ENCODE results near the gene UNC5B. TPM values are rescaled to one million over a fixed set of nuclear protein-coding genes. Genes with fewer than 3 reads are reported as not detected.

Gene UNC5B
- polyA plus RNA-seq, 4 donors, result 0.27 to 19.4 (median 6.7) TPM

DNA sequence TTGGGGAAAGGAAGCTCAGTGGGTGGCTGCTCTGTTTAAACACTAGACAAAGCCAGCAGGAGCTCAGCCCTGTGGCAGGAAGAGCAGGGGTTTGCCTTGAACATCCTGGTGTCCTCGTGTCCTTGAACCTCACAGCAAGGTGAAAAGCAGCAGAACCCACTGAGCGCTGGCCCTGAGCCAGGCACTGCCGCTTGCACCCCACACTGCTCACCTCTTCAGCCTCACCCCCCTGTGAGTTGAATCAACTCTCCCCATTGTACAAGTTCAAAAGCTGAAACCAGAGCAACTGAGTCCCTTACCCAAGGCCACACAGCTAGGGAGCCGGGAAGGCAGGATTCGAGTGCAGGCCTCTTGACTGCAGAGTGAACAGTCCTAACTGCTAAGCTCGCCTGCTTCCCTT lies 138.7 kb downstream of the UNC5B start:
- no peaks in the 10 kb centered on the region for H3K4me1 ChIP-seq (ENCODE audit: control insufficient read depth in 3 of 3, insufficient read depth in 2 of 3, low read depth in 1 of 3, low read length in 2 of 3)
- WGBS, 3 donors, result 78 to 90% (median 81%) methylated on average over 6 of the region's 6 CpGs
- no peak for FAIRE-seq
- H3K36me3 ChIP-seq (ENCODE audit: control insufficient read depth in 3 of 3, insufficient read depth in 2 of 3, low read depth in 1 of 3, low read length in 3 of 3), result peaks cover 0 to 79% (median 0%) of the 10 kb centered on the region in 3 donors
- no peak for DNase-seq
- H3K9me3 ChIP-seq (ENCODE audit: control insufficient read depth in 2 of 2, insufficient read depth in 1 of 2, low read depth in 1 of 2, low read length in 1 of 2), result peaks cover 0 to 6% of the 10 kb centered on the region in 2 donors
- no peaks in the 10 kb centered on the region for H3K27me3 ChIP-seq (ENCODE audit: control insufficient read depth in 3 of 3, insufficient read depth in 3 of 3, low read length in 3 of 3)
- H3K4me3 ChIP-seq (ENCODE audit: low read depth in 1 of 3, low read length in 3 of 3), result no peak overlapping the region
- H3K27ac ChIP-seq (ENCODE audit: low read depth in 1 of 3, low read length in 2 of 3), result no peak overlapping the region

- Histone ChIP-seq H3K9me3 (ENCODE audit: control insufficient read depth in 2 of 2, insufficient read depth in 1 of 2, low read depth in 1 of 2, low read length in 1 of 2) (peaks cover 0 to 6% of the 10 kb centered on the region in 2 donors), H3K4me3 (ENCODE audit: low read depth in 1 of 3, low read length in 3 of 3) (no peak overlapping the region), H3K27me3 (ENCODE audit: control insufficient read depth in 3 of 3, insufficient read depth in 3 of 3, low read length in 3 of 3) (no peaks in the 10 kb centered on the region), H3K4me1 (ENCODE audit: control insufficient read depth in 3 of 3, insufficient read depth in 2 of 3, low read depth in 1 of 3, low read length in 2 of 3) (no peaks in the 10 kb centered on the region), H3K27ac (ENCODE audit: low read depth in 1 of 3, low read length in 2 of 3) (no peak overlapping the region), H3K36me3 (ENCODE audit: control insufficient read depth in 3 of 3, insufficient read depth in 2 of 3, low read depth in 1 of 3, low read length in 3 of 3) (peaks cover 0 to 81% (median 0%) of the 10 kb centered on the region in 3 donors)
- DNase-seq (peak in 1 of 2 donors; percentile 38), FAIRE-seq (no peak)
- 43 to 77% (median 64%) methylated on average over 14 of the region's 14 CpGs for WGBS, 3 donors
Observed at GRCh38 chr10:71351628-71352319, 139.4 kb downstream of the UNC5B start.

Other genes with a start within 250 kb of the UNC5B start
- gene SLC29A3, start 106.7 kb downstream of the UNC5B start, polyA plus RNA-seq, result 10 to 100 TPM in 1 of 4 donors, 1 to 10 TPM in 2, under 1 TPM in 1; 0.45 to 16.9 (median 2.7) TPM
- 1 to 10 TPM in 3 of 4 donors, under 1 TPM in 1; 0.89 to 2.5 (median 1.6) TPM for gene CDH23, start 184.3 kb downstream of the UNC5B start, polyA plus RNA-seq

Measured in small intestine (tissue), 7 donors.